GM19372 (cell line): ENCODE data around the gene JOSD1.

ENCODE experiments used
- ATAC-seq: cut with Tn5 transposase; IDR thresholded peaks from one replicate; pipeline ENCODE4 v1.9.1; 2021; ENCODE audit warnings: mild to moderate bottlenecking, low read depth, moderate library complexity; ENCODE audit not compliant: unreplicated experiment

JOSD1 gene

GRCh38 chr22:38715852-38716251, 15.1 kb upstream of the JOSD1 start:
- no peak for ATAC-seq

- no peak for ATAC-seq
Observed at GRCh38 chr22:38715176-38715764, 14.5 kb upstream of the JOSD1 start.

GRCh38 chr22:38713921-38714320, 13.2 kb upstream of the JOSD1 start:
- ATAC-seq: no peak

GRCh38 chr22:38712486-38713207, 11.9 kb upstream of the JOSD1 start:
- ATAC-seq: no peak

- ATAC-seq: no peak
Observed at GRCh38 chr22:38710866-38711265, 10.1 kb upstream of the JOSD1 start.

- ATAC-seq: no peak
Observed at GRCh38 chr22:38710351-38710750, 9.6 kb upstream of the JOSD1 start.

- ATAC-seq: no peak
Observed at GRCh38 chr22:38709306-38709705, 8.6 kb upstream of the JOSD1 start.

- no peak for ATAC-seq
Observed at GRCh38 chr22:38707984-38708383, 7.2 kb upstream of the JOSD1 start.

GRCh38 chr22:38707346-38707745, 6.6 kb upstream of the JOSD1 start:
- ATAC-seq: no peak

- no peak for ATAC-seq
Observed at GRCh38 chr22:38706901-38707195, 6.1 kb upstream of the JOSD1 start.

GRCh38 chr22:38706101-38706900, 5.6 kb upstream of the JOSD1 start:
- peak; percentile 0 for ATAC-seq

GRCh38 chr22:38705235-38706100, 4.7 kb upstream of the JOSD1 start, which contains the start of gene GTPBP1:
Gene GTPBP1, plus strand, starts transcription at chr22:38705944. Its CDS starts 12 bp downstream, at chr22:38705956.
- peak; percentile 67 for ATAC-seq

GRCh38 chr22:38704654-38705234, 4.0 kb upstream of the JOSD1 start:
- no peak for ATAC-seq

GRCh38 chr22:38700270-38700788, 414 bp downstream of the JOSD1 start:
- peak; percentile 13 for ATAC-seq

GRCh38 chr22:38699784-38700183, 959 bp downstream of the JOSD1 start:
- ATAC-seq: no peak

GRCh38 chr22:38699143-38699542, 1.6 kb downstream of the JOSD1 start:
- ATAC-seq: no peak

GRCh38 chr22:38698407-38699094, 2.2 kb downstream of the JOSD1 start:
- no peak for ATAC-seq

GRCh38 chr22:38697425-38698089, 3.2 kb downstream of the JOSD1 start:
- no peak for ATAC-seq
